HG03066 (cell line): ENCODE measurements around the gene FAM117A.

Experiments used
- ATAC-seq: cut with Tn5 transposase; IDR thresholded peaks from one replicate; pipeline ENCODE4 v1.9.1; 2021; ENCODE audit warnings: low read depth; ENCODE audit not compliant: unreplicated experiment

FAM117A gene

GRCh38 chr17:49763735-49764558 lies at the start of gene FAM117A:
Gene FAM117A (minus strand): TSS chr17:49764131. CDS start chr17:49764087, 44 bp downstream.
- ATAC-seq, result peak; percentile 97

GRCh38 chr17:49809056-49809455 lies 45.1 kb upstream of the FAM117A start:
- ATAC-seq, result no peak

GRCh38 chr17:49798738-49799137 lies 34.8 kb upstream of the FAM117A start:
- ATAC-seq, result no peak

GRCh38 chr17:49798182-49798581 lies 34.3 kb upstream of the FAM117A start:
- no peak for ATAC-seq

- ATAC-seq, result no peak
Observed at GRCh38 chr17:49795372-49795771, 31.4 kb upstream of the FAM117A start.

- ATAC-seq, result no peak
Observed at GRCh38 chr17:49793309-49793708, 29.4 kb upstream of the FAM117A start.

- no peak for ATAC-seq
Observed at GRCh38 chr17:49789243-49789578, 25.3 kb upstream of the FAM117A start.

GRCh38 chr17:49788478-49789242 lies 24.7 kb upstream of the FAM117A start, which contains the start of gene KAT7:
Gene KAT7 (plus strand): TSS chr17:49788681. CDS start chr17:49788835, 154 bp downstream.
- peak; percentile 85 for ATAC-seq

GRCh38 chr17:49787884-49788477 lies 24.1 kb upstream of the FAM117A start:
- ATAC-seq, result no peak

GRCh38 chr17:49784636-49785035 lies 20.7 kb upstream of the FAM117A start:
- no peak for ATAC-seq

GRCh38 chr17:49783791-49784190 lies 19.9 kb upstream of the FAM117A start:
- ATAC-seq, result no peak

GRCh38 chr17:49783071-49783715 lies 19.3 kb upstream of the FAM117A start:
- no peak for ATAC-seq

- no peak for ATAC-seq
Observed at GRCh38 chr17:49779739-49780231, 15.9 kb upstream of the FAM117A start.

GRCh38 chr17:49779156-49779738 lies 15.3 kb upstream of the FAM117A start:
- ATAC-seq, result no peak

GRCh38 chr17:49777563-49777962 lies 13.6 kb upstream of the FAM117A start:
- ATAC-seq, result no peak

- ATAC-seq, result no peak
Observed at GRCh38 chr17:49776551-49777300, 12.8 kb upstream of the FAM117A start.

GRCh38 chr17:49775546-49776260 lies 11.8 kb upstream of the FAM117A start:
- no peak for ATAC-seq

- ATAC-seq, result no peak
Observed at GRCh38 chr17:49766918-49767530, 3.1 kb upstream of the FAM117A start.
